Measurements from ENCODE around the gene SPG11.

Gene SPG11

GRCh38 chr15:44620081-44620480 lies 43.4 kb downstream of the SPG11 start:
- no peaks in the 10 kb centered on the region for H3K9me3 Mint-ChIP-seq
- H3K36me3 Mint-ChIP-seq (ENCODE audit: low read depth), result peaks cover 76% of the 10 kb centered on the region
- no peaks in the 10 kb centered on the region for H3K27me3 Mint-ChIP-seq
- no peak overlapping the region for H3K27ac Mint-ChIP-seq
- H3K4me3 Mint-ChIP-seq, result no peak overlapping the region
- peaks cover 10% of the 10 kb centered on the region for H3K4me1 Mint-ChIP-seq (ENCODE audit: low read depth)

DNA sequence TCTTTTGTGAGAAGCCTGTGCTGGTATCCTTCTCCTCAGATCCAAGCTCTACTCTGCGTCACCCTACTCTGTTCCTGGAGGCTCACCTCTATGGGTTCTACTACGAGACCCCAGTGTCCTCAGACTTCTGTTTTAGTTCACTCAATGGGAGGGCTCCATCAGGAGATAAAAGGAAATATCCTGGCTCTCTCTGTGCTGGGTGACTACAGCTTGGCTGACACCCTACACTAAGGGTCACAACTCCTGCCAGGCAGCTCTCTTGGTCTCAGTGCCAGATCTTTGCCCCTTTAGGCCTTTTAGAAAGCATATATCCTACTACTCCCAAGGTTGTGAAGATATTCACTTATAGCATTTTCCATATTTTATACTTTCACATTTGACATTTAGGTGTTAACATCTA lies 46.5 kb downstream of the SPG11 start:
- Mint-ChIP-seq H3K9me3 (no peaks in the 10 kb centered on the region), H3K36me3 (ENCODE audit: low read depth) (peaks cover 71% of the 10 kb centered on the region), H3K4me3 (no peak overlapping the region), H3K27me3 (no peaks in the 10 kb centered on the region), H3K4me1 (ENCODE audit: low read depth) (no peaks in the 10 kb centered on the region), H3K27ac (no peak overlapping the region)

- peaks cover 69% of the 10 kb centered on the region for H3K36me3 Mint-ChIP-seq (ENCODE audit: low read depth)
- no peaks in the 10 kb centered on the region for H3K27me3 Mint-ChIP-seq
- H3K9me3 Mint-ChIP-seq, result no peaks in the 10 kb centered on the region
- H3K27ac Mint-ChIP-seq, result no peak overlapping the region
- no peaks in the 10 kb centered on the region for H3K4me1 Mint-ChIP-seq (ENCODE audit: low read depth)
- H3K4me3 Mint-ChIP-seq, result no peak overlapping the region
Observed at GRCh38 chr15:44606740-44607139, 56.7 kb downstream of the SPG11 start.

DNA sequence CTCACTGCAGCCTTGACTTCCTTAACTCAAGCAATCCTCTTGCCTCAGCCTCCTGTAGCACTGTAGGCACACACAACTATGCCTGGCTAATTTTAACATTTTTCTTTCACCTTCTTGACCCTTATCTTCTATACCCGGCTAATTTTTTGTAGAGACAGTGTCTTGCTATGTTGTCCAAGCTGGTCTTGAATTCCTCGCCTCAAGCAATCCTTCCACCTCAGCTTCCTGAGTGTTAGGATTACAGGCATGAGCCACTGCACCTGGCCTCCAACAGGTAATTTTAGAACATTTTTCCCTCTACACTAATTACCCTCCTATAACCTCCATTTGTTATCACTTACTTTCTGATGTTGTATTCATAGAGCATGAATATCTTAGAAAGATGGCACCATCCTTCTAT lies 60.3 kb downstream of the SPG11 start:
- Mint-ChIP-seq H3K4me1 (ENCODE audit: low read depth) (peaks cover 9% of the 10 kb centered on the region), H3K36me3 (ENCODE audit: low read depth) (peaks cover 63% of the 10 kb centered on the region), H3K27ac (no peak overlapping the region), H3K9me3 (no peaks in the 10 kb centered on the region), H3K27me3 (no peaks in the 10 kb centered on the region), H3K4me3 (no peak overlapping the region)

DNA sequence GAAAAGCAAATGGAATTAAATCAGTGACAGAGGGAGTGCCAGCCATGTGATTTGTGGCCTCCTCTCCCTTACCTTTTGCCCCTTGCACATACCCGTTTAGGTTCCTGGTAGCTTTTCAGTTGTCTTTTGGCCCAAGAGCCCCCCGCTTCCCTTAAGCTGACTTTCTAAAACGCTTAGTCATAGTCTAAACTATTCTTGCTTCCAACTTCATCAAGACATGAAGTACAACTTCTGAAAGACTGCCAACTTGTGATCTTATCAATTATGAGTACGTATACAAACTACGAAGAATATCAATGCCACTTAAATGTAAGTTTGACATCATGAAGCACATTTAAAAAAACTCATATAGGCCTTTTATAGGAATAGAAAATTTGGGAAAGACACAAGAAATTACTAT lies 64.6 kb downstream of the SPG11 start:
- Mint-ChIP-seq H3K27me3 (no peaks in the 10 kb centered on the region), H3K4me1 (ENCODE audit: low read depth) (peaks cover 32% of the 10 kb centered on the region), H3K9me3 (no peaks in the 10 kb centered on the region), H3K36me3 (ENCODE audit: low read depth) (peaks cover 57% of the 10 kb centered on the region), H3K27ac (peak overlapping the region; percentile 21), H3K4me3 (no peak overlapping the region)

DNA sequence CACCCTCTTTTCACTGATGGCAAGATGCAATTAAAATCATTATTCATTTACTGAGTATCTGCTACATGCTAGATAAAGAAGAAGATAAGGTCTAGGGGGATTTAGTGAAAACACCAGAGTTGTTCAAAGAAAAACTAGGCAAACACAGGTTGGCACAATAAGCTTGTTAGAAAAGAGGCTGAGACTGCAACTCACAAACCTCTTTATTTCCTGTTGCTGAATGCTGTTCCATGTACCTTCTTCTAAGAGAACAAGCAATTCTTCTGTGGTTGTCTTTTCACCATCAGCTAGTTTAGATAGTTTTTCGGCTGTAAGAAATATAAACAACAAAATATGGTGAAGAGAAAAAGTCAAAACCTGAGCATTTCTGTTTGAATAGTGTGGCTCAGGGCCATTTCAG lies 65.4 kb downstream of the SPG11 start:
- Mint-ChIP-seq H3K4me1 (ENCODE audit: low read depth) (peaks cover 32% of the 10 kb centered on the region), H3K27ac (peak overlapping the region; percentile 55), H3K36me3 (ENCODE audit: low read depth) (peaks cover 55% of the 10 kb centered on the region), H3K27me3 (no peaks in the 10 kb centered on the region), H3K9me3 (no peaks in the 10 kb centered on the region), H3K4me3 (no peak overlapping the region)

- Mint-ChIP-seq H3K4me1 (ENCODE audit: low read depth) (peaks cover 32% of the 10 kb centered on the region), H3K27me3 (no peaks in the 10 kb centered on the region), H3K36me3 (ENCODE audit: low read depth) (peaks cover 48% of the 10 kb centered on the region), H3K4me3 (no peak overlapping the region), H3K27ac (peak overlapping the region; percentile 16), H3K9me3 (no peaks in the 10 kb centered on the region)
Observed at GRCh38 chr15:44596511-44597010, 66.9 kb downstream of the SPG11 start.

- H3K27ac Mint-ChIP-seq, result peak overlapping the region; percentile 75
- peaks cover 32% of the 10 kb centered on the region for H3K4me1 Mint-ChIP-seq (ENCODE audit: low read depth)
- no peaks in the 10 kb centered on the region for H3K27me3 Mint-ChIP-seq
- no peak overlapping the region for H3K4me3 Mint-ChIP-seq
- H3K9me3 Mint-ChIP-seq, result no peaks in the 10 kb centered on the region
- H3K36me3 Mint-ChIP-seq (ENCODE audit: low read depth), result peaks cover 53% of the 10 kb centered on the region
Observed at GRCh38 chr15:44595656-44596510, 67.6 kb downstream of the SPG11 start.

- peaks cover 59% of the 10 kb centered on the region for H3K36me3 Mint-ChIP-seq (ENCODE audit: low read depth)
- H3K27me3 Mint-ChIP-seq, result no peaks in the 10 kb centered on the region
- H3K4me1 Mint-ChIP-seq (ENCODE audit: low read depth), result peaks cover 32% of the 10 kb centered on the region
Observed at GRCh38 chr15:44595246-44595645, 68.2 kb downstream of the SPG11 start.

GRCh38 chr15:44593042-44593736 lies 70.3 kb downstream of the SPG11 start:
- Mint-ChIP-seq H3K4me3 (no peak overlapping the region), H3K9me3 (no peaks in the 10 kb centered on the region)

More at GRCh38 chr15:44595246-44595645, 68.2 kb downstream of the SPG11 start:
- Mint-ChIP-seq H3K27ac (no peak overlapping the region), H3K9me3 (no peaks in the 10 kb centered on the region), H3K4me3 (no peak overlapping the region)

DNA sequence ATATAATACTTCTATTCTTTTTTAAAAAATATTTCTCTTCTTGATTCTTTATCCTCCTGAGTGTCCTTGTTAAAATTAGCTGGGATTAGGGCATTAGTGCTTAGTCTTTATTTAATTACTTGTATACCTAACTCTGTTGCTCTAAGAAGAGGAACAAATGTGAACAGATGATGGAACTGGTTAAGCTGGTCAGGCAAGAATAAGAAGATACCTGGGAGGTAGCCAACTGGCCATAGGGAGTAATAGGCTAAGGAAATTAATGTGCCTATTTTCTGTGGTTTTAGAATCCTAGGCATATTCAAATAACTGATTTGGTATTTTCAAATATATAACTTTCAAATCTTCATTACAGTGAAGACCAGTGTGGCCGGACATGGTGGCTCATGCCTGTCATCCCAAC lies 72.1 kb downstream of the SPG11 start:
- no peaks in the 10 kb centered on the region for H3K27me3 Mint-ChIP-seq
- H3K4me1 Mint-ChIP-seq (ENCODE audit: low read depth), result peaks cover 11% of the 10 kb centered on the region
- H3K36me3 Mint-ChIP-seq (ENCODE audit: low read depth), result peaks cover 66% of the 10 kb centered on the region
- H3K27ac Mint-ChIP-seq, result no peak overlapping the region
- no peak overlapping the region for H3K4me3 Mint-ChIP-seq
- H3K9me3 Mint-ChIP-seq, result no peaks in the 10 kb centered on the region

More at GRCh38 chr15:44593042-44593736, 70.3 kb downstream of the SPG11 start:
- Mint-ChIP-seq H3K27ac (peak overlapping the region; percentile 45), H3K36me3 (ENCODE audit: low read depth) (peaks cover 62% of the 10 kb centered on the region), H3K4me1 (ENCODE audit: low read depth) (peaks cover 24% of the 10 kb centered on the region), H3K27me3 (no peaks in the 10 kb centered on the region)

- Mint-ChIP-seq H3K36me3 (ENCODE audit: low read depth) (peaks cover 69% of the 10 kb centered on the region), H3K4me1 (ENCODE audit: low read depth) (no peaks in the 10 kb centered on the region), H3K4me3 (no peak overlapping the region), H3K9me3 (no peaks in the 10 kb centered on the region), H3K27ac (no peak overlapping the region), H3K27me3 (no peaks in the 10 kb centered on the region)
Observed at GRCh38 chr15:44588541-44588940, 74.9 kb downstream of the SPG11 start.

DNA sequence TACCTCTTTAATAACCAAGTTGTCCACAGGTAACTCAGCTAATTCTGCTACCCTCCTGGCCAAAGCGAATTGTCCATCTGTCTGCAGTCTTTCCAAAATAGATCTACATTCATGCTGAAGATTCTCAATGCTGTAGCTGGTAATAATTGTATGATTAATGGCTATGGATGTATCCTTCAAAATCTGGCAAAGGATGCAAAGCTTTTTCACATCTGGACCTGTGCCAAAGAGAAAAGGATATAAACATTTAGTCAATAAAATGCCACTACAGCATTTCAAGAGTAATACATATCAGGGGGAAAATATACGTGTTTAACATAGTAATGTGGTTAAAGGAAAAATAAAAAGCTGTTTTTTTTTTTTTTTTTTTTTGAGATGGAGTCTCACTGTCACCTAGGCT lies 77.8 kb downstream of the SPG11 start:
- no peak overlapping the region for H3K4me3 Mint-ChIP-seq
- peaks cover 70% of the 10 kb centered on the region for H3K36me3 Mint-ChIP-seq (ENCODE audit: low read depth)
- no peaks in the 10 kb centered on the region for H3K9me3 Mint-ChIP-seq
- peaks cover 4% of the 10 kb centered on the region for H3K4me1 Mint-ChIP-seq (ENCODE audit: low read depth)
- H3K27ac Mint-ChIP-seq, result no peak overlapping the region
- no peaks in the 10 kb centered on the region for H3K27me3 Mint-ChIP-seq

GRCh38 chr15:44584162-44584749 lies 79.2 kb downstream of the SPG11 start:
- Mint-ChIP-seq H3K36me3 (ENCODE audit: low read depth) (peaks cover 66% of the 10 kb centered on the region), H3K9me3 (no peaks in the 10 kb centered on the region), H3K4me1 (ENCODE audit: low read depth) (peaks cover 4% of the 10 kb centered on the region), H3K27me3 (no peaks in the 10 kb centered on the region), H3K4me3 (no peak overlapping the region), H3K27ac (no peak overlapping the region)

DNA sequence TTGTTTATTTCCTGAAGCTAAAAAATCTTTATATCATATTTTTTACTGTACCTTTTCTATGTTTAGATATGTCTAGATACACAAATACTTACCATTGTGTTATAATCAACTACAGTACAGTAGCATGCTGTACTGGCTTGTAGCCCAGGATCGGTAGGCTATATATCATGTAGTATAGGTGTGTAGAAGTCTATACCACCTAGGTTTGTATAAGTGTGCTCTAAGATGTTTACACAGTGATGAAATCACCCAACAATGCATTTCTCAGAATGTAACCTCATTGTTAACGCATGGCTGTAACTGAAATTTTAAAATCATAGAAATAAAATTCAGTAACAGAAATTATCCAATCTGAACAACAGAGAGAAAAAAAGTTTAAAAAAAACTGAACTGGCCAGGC lies 83.4 kb downstream of the SPG11 start:
- Mint-ChIP-seq H3K36me3 (ENCODE audit: low read depth) (peaks cover 35% of the 10 kb centered on the region), H3K4me1 (ENCODE audit: low read depth) (peaks cover 13% of the 10 kb centered on the region)

More for the DNA sequence above, 83.4 kb downstream of the SPG11 start:
- Mint-ChIP-seq H3K4me3 (no peak overlapping the region), H3K9me3 (no peaks in the 10 kb centered on the region), H3K27me3 (no peaks in the 10 kb centered on the region), H3K27ac (no peak overlapping the region)
